T47D (cell line): ENCODE measurements around the gene DPY19L3.

Experiments used
- DNase-seq, 2 experiments: peaks; one replicate each; pipeline versions ENCODE4 v3.0.0 to v3.0.0-alpha.2; 2011 to 2012; ENCODE audit warnings: low read depth in 1 of 2, low spot score in 1 of 2
- JUND ChIP-seq: IDR thresholded peaks from 2 replicates; pipeline ENCODE4 v1.6.1; 2012; ENCODE audit warnings: low read depth
- in situ Hi-C: cut with HindIII; loops from 2 replicates; pipeline ENCODE4 v1.10.0; 2016; ENCODE audit warnings: low sequenced_read_pairs, low pct_unique_long_range_greater_than_20kb

The DPY19L3 gene

GRCh38 chr19:32405431-32406160 lies at the start of gene DPY19L3:
Gene DPY19L3, plus strand, starts transcription at chr19:32405770. Its CDS starts 2,484 bp downstream, at chr19:32408254.
- in situ Hi-C loops, result no loop called here
- TF ChIP-seq JUND, result no peak
- peak; percentile 78 to 91 for DNase-seq

- no peak for TF ChIP-seq JUND
- in situ Hi-C loops, result no loop called here
- DNase-seq, result no peak
These were observed 47.9 kb upstream of the DPY19L3 start for GRCh38 chr19:32357720-32358119.

GRCh38 chr19:32358321-32358720 lies 47.2 kb upstream of the DPY19L3 start:
- TF ChIP-seq JUND, result no peak
- no peak for DNase-seq
- in situ Hi-C loops, result no loop called here

- TF ChIP-seq JUND, result no peak
- no peak for DNase-seq
- in situ Hi-C loops, result no loop called here
These were observed 46.0 kb upstream of the DPY19L3 start for GRCh38 chr19:32359581-32359980.

GRCh38 chr19:32361574-32362317 lies 43.8 kb upstream of the DPY19L3 start:
- DNase-seq, result no peak
- no peak for TF ChIP-seq JUND
- in situ Hi-C loops, result no loop called here

- TF ChIP-seq JUND, result no peak
- in situ Hi-C loops, result no loop called here
- DNase-seq, result no peak
These were observed 43.3 kb upstream of the DPY19L3 start for GRCh38 chr19:32362318-32362691.

GRCh38 chr19:32363175-32363574 lies 42.4 kb upstream of the DPY19L3 start:
- no peak for TF ChIP-seq JUND
- in situ Hi-C loops, result no loop called here
- peak in 1 of 2 experiments; percentile 86 for DNase-seq

GRCh38 chr19:32363632-32364031 lies 41.9 kb upstream of the DPY19L3 start:
- in situ Hi-C loops, result no loop called here
- DNase-seq, result no peak

GRCh38 chr19:32364040-32364439 lies 41.5 kb upstream of the DPY19L3 start:
- in situ Hi-C loops, result no loop called here
- no peak for DNase-seq
- no peak for TF ChIP-seq JUND

More at GRCh38 chr19:32363632-32364031, 41.9 kb upstream of the DPY19L3 start:
- no peak for TF ChIP-seq JUND

GRCh38 chr19:32367063-32367462 lies 38.5 kb upstream of the DPY19L3 start:
- in situ Hi-C loops, result no loop called here

GRCh38 chr19:32367948-32368536 lies 37.5 kb upstream of the DPY19L3 start:
- DNase-seq, result no peak
- no peak for TF ChIP-seq JUND
- in situ Hi-C loops, result no loop called here

More at GRCh38 chr19:32367063-32367462, 38.5 kb upstream of the DPY19L3 start:
- no peak for DNase-seq
- TF ChIP-seq JUND, result no peak

GRCh38 chr19:32368787-32369186 lies 36.8 kb upstream of the DPY19L3 start:
- no peak for TF ChIP-seq JUND
- no peak for DNase-seq
- in situ Hi-C loops, result no loop called here

- in situ Hi-C loops, result no loop called here
- TF ChIP-seq JUND, result no peak
These were observed 32.6 kb upstream of the DPY19L3 start for GRCh38 chr19:32372726-32373517.

More at GRCh38 chr19:32372726-32373517, 32.6 kb upstream of the DPY19L3 start:
- peak in 1 of 2 experiments; percentile 19 for DNase-seq
